ENCODE results near the gene BANP.
"Not testable (repeated sequence)": the region's sequence is repeated elsewhere in the genome, so short reads cannot be mapped to it uniquely, and the experiment has no call there.

Gene BANP

GRCh38 chr16:87931504-87931903, 19.7 kb upstream of the BANP start:
- no peak for DNase-seq (ENCODE audit: low spot score)
- in situ Hi-C loops (cut with MboI; ENCODE audit: low pct_unique_long_range_greater_than_20kb, low sequenced_read_pairs, unreplicated experiment), result no loop called here
- no peak for TF ChIP-seq CTCF (IDR thresholded peaks at IDR 0.05; ENCODE audit: extremely low read depth, insufficient read depth, missing control alignments)

DNA sequence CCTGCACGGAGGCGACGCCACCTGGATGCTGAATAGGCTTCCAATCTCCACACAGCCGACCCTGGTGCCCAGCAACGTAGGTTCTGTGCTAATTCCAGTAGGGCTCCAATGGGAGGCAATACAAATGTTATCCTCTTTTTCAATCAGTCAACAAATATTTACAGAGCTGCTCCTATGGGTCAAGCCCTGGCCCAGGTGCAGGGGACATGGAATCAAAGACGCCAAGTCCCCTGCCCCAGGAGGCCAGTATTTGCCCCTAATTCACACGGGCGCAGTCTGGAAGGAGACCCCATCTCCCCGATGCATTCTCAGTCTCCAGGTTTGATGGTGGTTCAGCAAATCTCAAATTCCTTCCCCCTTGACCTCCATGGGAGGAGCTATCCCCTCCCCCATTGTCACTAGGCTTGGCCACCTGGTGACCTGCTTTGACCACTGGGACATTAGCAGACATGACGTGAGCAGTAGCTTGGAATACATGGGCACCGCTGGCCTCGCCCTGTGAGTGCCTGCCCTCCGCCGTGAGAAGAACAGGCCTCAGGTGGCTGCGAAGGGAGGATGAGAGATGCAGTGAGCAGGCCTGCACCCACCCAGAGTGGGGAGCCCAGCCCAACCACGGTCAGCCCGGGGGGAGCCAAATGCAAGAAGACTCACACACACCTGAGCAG, 18.6 kb upstream of the BANP start:
- in situ Hi-C loops (cut with MboI; ENCODE audit: low pct_unique_long_range_greater_than_20kb, low sequenced_read_pairs, unreplicated experiment); DNase-seq (ENCODE audit: low spot score): not testable (repeated sequence)

GRCh38 chr16:87933140-87933495, 18.1 kb upstream of the BANP start:
- DNase-seq (ENCODE audit: low spot score), result no peak
- no peak for TF ChIP-seq CTCF (IDR thresholded peaks at IDR 0.05; ENCODE audit: extremely low read depth, insufficient read depth, missing control alignments)
- in situ Hi-C loops (cut with MboI; ENCODE audit: low pct_unique_long_range_greater_than_20kb, low sequenced_read_pairs, unreplicated experiment), result no loop called here

- DNase-seq (ENCODE audit: low spot score); in situ Hi-C loops (cut with MboI; ENCODE audit: low pct_unique_long_range_greater_than_20kb, low sequenced_read_pairs, unreplicated experiment): not testable (repeated sequence)
Measured at GRCh38 chr16:87934752-87935425, 16.3 kb upstream of the BANP start.

- in situ Hi-C loops (cut with MboI; ENCODE audit: low pct_unique_long_range_greater_than_20kb, low sequenced_read_pairs, unreplicated experiment); DNase-seq (ENCODE audit: low spot score): not testable (repeated sequence)
Measured at GRCh38 chr16:87936016-87936374, 15.2 kb upstream of the BANP start.

GRCh38 chr16:87936375-87937230, 14.6 kb upstream of the BANP start, which contains the start of gene CA5A:
Gene CA5A, minus strand, starts transcription at chr16:87936529. Its CDS starts 79 bp downstream, at chr16:87936450.
- in situ Hi-C loops (cut with MboI; ENCODE audit: low pct_unique_long_range_greater_than_20kb, low sequenced_read_pairs, unreplicated experiment), result no loop called here
- no peak for TF ChIP-seq CTCF (IDR thresholded peaks at IDR 0.05; ENCODE audit: extremely low read depth, insufficient read depth, missing control alignments)
- no peak for DNase-seq (ENCODE audit: low spot score)

GRCh38 chr16:87937231-87937542, 14.0 kb upstream of the BANP start:
- in situ Hi-C loops (cut with MboI; ENCODE audit: low pct_unique_long_range_greater_than_20kb, low sequenced_read_pairs, unreplicated experiment), result not testable (repeated sequence)

GRCh38 chr16:87938412-87938949, 12.8 kb upstream of the BANP start:
- DNase-seq (ENCODE audit: low spot score), result no peak
- no peak for TF ChIP-seq CTCF (IDR thresholded peaks at IDR 0.05; ENCODE audit: extremely low read depth, insufficient read depth, missing control alignments)
- in situ Hi-C loops (cut with MboI; ENCODE audit: low pct_unique_long_range_greater_than_20kb, low sequenced_read_pairs, unreplicated experiment), result no loop called here

More at GRCh38 chr16:87937231-87937542, 14.0 kb upstream of the BANP start:
- not testable (repeated sequence) for DNase-seq (ENCODE audit: low spot score)

All from GM13977 (cell line).